RCC 7860 (cell line): Measurements from ENCODE around the gene PXDN.
A peak's percentile ranks its signal among the peaks of the same experiment; 100 is the strongest.
"Not testable (repeated sequence)": the region's sequence is repeated elsewhere in the genome, so short reads cannot be mapped to it uniquely, and the experiment has no call there.

ENCODE experiments used
- DNase-seq: peaks from one replicate; pipeline ENCODE4 v3.0.0-alpha.2; 2015; ENCODE audit warnings: low spot score
- FAIRE-seq: peaks from 2 replicates; lab custom pipeline; 2012; peaks lifted over from hg19 to GRCh38; lab: Jason Lieb, UNC

The PXDN gene

DNA sequence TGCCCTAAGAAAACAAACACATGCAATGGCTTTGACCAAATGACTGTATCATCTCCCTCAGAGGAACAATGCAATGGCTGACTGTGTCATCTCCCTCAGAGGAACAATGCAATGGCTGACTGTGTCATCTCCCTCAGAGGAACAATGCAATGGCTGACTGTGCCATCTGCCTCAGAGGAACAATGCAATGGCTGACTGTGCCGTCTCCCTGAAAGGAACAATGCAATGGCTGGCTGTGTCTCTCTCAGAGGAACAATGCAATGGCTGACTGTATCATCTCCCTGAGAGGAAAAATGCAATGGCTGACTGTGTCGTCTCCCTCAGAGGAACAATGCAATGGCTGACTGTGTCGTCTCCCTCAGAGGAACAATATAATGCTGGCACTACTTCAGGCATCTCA lies 122.3 kb downstream of the PXDN start:
- FAIRE-seq, DNase-seq: not testable (repeated sequence)

DNA sequence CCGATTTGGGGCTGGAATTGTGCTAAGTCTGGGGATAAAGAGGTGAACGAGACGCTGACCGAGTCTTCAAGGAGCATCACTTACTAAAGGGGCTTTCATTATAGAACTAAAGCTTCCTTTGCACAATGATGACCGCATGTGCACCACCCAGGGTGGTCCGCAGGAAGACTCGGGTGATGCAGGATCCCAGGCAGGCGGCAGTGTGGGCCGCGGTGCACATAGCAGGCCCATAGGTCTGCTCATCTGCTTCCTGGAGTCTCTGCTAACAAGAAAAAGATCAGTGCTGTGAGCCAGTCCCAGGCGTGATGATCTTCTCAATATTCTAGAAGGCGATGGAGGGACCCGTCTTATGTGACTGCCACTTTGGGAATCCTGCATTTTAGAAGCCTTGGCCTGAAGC lies 122.8 kb downstream of the PXDN start:
- DNase-seq (no peak), FAIRE-seq (no peak)

DNA sequence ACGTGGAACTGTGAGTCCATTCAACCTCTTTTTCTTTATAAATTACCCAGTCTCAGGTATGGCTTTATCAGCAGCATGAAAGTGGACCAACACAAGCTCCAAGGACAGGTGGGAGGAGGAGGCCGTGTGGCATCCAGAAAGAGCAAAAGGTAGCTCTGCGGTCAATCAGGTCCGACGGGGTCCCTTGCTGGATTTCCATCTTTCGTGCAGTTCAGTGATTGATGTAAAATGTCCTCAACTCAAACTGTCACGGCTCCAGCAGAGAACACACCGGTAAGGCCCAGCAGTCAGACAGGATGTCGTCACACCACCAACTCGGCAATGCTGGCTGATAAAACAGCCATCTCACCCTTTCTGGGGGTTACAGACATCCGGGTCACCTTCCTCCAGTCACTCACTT lies 123.3 kb downstream of the PXDN start:
- FAIRE-seq: no peak
- DNase-seq: no peak

DNA sequence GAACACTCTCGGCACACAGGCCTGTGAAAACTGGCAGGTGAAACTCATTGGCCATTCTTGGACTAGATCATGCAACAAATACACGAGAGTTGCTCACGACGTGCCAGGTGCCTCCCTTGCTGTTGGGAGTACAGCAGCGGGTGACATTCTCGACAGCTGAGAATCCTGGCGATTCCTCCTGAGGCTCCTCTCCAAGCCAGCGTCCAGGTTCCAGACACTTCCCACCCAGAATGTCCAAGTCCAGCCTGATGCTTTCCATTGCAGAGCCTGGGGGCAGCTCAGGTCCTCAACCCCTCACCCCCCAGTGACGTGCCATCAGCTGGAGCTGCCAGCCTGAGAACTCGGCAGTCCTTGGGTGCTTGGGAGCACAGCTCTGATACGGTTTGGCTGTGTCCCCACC lies 124.2 kb downstream of the PXDN start:
- FAIRE-seq (no peak), DNase-seq (no peak)

DNA sequence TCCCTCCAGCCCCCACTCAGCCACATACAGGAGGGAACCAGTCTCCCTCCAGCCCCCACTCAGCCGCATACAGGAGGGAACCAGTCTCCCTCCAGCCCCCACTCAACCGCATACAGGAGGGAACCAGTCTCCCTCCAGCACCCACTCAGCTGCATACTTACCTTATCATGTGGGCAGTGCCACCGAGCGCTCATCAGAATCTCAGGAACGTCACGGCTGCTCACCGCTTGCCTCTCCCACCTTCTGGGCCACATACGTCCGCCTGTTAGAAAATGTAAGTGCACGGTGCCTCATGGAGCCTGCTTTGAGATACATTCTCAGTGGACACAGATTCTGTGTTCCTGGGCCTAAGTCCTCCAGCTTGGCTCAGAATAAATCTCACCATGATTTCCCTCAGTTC lies 124.8 kb downstream of the PXDN start:
- DNase-seq (no peak), FAIRE-seq (no peak)

DNA sequence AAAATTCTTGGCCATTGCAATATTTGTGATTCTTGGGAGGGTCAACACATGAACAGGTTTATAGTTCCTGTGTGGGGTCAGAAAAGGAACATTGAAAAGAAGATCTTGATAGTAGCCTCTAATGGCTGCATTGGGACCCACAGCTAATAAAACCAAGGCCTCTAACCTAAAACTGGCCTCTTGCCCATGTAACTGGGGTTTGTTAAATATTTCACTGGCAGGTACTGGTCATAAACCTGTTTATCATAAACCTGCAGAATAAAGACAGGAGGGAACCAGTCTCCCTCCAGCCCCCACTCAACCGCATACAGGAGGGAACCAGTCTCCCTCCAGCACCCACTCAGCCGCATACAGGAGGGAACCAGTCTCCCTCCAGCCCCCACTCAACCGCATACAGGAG lies 125.3 kb downstream of the PXDN start:
- DNase-seq (no peak), FAIRE-seq (no peak)

DNA sequence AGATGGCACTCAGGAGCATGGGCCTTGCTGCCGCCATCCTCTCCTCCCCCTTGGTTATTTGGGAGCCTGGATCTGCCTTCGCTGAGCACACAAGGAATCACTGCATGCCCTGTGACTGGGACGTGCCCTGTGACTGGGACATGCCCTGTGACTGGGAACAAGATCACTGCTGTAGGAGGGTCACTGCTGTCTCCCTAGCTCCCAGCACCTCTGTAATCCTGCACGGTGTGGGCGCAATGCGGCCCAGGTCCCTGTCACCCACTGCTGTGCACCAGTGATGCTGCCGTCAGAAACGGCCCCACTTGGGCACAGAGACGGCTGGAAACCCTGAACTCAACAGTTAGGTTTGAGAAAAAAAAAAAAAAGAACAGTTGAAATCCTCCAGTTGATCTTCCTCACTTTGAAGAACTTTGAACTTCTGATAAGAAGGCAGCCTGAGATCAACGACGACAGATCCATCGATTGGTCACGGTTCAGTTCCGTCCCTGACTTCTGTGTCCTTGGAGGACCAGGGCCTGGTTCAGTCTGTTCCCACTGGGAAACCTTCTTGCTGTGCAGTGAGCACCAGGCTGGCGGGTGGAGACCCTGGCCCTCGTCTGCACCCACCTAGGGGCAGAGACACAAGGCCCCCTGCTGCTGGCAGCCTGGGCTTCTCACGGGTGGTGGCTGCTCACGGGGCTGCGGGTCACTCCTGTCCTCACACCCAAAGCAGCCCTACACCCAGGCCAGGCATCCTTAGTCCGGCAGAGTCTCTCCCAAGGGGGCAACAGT lies 125.9 kb downstream of the PXDN start:
- no peak for FAIRE-seq
- no peak for DNase-seq

DNA sequence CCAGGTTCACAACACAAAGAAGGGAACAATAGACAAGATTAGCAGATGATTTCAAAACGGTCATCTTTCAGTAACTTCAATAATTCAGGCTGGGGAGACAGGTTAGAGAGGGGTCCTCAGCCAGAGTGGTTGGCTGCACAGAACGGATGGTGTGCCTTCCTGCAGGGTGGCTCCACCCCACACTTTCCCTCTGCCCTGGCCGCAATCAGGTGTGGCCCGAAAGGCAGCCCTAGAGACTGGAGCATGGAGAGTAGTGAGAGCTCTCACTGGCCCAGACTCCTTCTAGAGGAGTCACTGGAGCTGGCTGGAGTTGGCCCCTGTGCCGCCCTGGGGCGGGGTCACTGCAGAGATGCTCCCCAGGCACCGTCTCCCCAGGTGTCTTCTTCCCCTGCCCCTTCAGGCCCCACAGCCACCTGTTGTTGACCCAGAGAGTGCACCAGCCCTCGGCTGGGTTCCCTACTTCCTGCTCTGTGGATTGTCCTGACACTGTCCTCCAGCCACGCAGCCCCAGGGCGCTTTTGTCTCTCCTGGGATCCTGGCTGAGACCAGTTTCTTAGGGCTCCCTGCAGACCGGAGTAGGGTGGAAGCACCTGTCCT lies 126.8 kb downstream of the PXDN start:
- no peak for DNase-seq
- no peak for FAIRE-seq

DNA sequence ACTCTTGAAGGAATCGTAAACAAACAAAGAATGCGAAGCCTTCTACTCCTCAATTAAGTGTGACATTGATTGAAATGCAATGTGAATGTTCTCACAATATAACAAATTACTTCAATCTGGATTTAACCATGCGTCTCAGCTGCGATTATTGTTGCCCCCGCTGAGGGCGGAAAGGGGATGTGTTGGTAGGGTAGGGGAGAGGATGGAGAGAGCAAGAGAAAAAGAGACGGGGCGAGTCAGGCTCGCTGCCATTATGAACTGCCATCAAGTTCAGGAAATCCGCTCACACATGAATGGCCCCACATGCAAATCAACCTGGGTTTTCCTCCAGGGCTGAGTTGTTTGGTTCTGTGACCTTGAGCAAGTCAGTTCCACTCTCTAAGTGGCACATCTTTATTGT lies 129.8 kb downstream of the PXDN start:
- DNase-seq: no peak
- no peak for FAIRE-seq

DNA sequence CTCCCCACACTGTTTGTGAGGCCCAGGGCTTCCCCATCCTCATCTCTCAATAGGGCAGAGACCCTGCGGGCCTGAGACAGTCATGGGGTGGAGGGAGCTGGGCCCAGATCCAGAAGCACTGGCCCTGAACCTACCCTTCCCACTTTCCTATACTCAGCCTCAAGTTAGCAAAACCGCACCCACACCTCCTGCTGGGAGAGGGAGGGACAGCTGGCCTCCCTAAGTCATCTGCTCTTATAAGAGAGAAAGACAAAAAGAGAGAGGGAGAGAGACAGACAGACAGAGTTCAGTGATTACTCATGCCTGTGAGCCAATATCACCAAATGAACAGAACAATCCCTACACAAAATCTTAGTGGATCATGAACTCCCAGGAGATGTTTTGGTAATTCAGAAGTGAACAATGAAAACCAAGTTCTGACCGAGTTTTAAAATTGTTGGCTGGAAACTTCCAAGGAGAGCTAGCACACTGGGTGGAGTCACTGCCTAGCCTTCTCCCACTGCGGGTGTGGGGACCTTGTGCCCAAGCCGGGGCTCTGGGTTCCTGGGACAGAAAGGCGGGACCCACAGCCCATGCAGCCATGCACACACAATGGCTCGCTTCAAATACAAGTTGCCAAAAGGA lies 130.5 kb downstream of the PXDN start:
- FAIRE-seq (peak; percentile 83), DNase-seq (peak; percentile 85)

DNA sequence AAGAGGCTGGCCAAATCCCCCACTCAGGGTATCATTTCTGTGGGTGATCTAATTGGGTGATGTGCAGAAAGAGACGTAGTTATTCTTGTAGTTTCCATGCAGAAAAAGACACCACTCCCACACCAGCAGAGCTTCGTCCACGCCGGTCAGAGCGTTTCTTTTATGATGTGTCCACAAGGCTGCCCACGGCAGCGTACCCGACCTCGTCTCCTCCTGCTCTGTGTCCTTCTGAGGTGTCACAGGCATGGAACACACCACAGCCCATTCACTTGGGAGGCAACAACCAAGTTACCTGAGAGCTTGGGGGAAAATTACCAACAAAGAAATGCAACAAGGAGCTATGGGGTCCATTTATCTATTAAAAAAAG lies 131.3 kb downstream of the PXDN start:
- DNase-seq: no peak
- FAIRE-seq: no peak

DNA sequence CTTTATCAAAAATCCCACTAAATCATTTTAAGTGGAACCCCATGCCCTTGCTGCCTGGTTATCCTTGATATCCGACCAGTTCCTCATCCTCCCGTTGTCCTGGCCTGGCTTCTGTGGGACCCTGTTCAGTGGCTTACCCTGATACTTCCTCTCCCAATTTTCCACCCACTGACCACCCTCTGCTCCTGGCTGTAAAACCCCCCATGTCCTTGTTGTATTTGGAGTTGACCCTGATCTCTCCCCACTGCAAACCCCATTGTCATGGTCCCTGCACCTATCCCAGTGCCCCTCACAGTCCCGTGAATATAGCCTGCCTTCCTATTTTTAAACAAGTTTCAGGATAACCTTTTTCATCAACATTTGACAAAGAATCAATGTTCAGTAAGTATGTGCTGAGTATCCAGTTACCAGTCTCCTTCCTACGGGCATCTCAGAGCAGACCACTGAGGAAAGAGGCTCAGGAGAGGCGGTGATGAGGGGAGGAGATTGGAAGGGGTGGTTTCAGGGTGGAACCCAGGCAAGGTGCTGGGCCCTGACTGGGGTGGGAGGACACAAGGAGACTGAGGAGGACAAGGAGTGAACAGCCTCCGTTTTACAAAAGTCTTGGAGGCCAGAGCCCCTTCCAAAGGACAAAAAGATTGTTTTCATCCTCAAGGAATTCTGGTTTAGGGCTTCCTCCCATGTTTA lies 131.8 kb downstream of the PXDN start:
- DNase-seq (no peak), FAIRE-seq (no peak)

DNA sequence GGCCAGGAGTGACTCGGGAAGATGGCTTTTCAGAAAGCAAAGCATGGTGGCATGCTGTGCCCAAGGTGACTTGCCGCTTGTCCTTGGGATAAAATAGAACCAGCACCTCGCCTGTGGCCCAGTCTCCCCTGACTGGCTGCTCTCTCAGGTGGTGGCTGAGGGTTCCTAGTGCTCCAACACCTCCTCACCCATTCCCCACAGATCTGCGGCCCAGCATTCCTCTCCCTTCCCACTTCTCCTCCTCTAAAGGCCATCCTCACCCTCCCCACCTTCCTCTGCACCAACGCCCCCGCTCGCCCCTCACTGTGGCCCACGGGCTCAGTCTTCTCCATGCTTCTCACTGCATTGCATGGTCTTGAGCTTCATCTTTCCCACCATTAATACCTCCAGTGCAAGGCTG lies 132.4 kb downstream of the PXDN start:
- DNase-seq: no peak
- no peak for FAIRE-seq

DNA sequence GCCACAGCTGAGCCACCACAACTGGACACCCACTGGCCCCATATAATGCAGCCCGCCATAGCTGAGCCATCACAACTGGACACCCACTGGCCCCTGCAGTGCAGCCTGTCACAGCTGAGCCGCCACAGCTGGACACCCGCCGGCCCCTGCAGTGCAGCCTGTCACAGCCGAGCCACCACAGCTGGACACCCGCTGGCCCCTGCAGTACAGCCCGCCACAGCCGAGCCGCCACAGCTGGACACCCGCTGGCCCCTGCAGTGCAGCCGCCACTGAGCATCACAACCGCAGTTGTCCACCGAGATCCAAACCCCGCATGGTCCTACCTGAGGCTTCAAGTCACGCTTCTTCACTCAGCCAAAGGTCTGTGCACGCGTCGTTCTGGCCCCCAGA lies 134.2 kb downstream of the PXDN start:
- no peak for FAIRE-seq
- DNase-seq: no peak

DNA sequence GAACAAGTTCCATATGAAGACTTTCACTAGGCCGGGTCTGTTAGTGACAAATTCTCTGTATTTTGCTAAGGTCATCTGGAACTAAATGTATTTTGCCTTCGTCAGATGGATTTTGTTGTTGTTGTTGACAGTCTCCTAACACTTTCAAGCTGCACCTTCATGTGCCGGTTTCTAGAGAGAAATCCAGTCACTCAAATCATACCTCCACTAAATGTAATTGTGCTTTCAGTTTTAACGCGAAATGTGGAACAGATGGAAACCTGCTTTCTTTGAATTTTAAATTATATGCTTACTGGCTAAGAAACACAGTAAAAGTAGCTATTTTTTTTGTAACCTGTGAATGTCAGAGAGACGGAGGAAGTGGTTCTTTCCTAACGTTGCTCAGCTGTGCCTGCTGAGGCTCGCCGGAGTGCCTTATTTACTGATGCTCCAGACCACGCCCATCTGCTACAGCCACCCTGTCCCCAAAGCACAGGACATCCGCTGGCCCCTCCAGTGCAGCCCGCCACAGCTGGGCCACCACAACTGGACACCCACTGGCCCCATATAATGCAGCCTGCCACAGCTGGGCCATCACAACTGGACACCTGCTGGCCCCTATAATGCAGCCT lies 134.7 kb downstream of the PXDN start:
- DNase-seq (no peak), FAIRE-seq (no peak)

DNA sequence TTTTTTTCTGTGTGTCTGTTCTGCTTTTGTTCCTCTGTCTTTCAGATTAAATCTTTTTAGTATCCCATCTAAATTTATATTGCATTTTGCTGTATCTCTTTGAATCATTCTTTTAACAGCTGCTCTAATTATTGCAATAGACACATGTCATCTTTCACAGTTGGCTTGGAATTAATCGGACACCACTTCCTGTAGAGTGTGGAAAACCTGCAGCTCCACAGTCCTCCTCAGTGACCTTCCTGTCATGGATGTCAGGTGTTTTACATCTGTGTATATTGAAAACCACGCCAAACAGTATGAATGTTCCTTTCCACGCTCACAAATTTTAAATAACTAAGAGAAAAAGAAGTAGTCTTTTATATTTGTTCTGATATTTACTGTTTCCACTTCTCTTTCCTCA lies 135.3 kb downstream of the PXDN start:
- DNase-seq (no peak), FAIRE-seq (no peak)

DNA sequence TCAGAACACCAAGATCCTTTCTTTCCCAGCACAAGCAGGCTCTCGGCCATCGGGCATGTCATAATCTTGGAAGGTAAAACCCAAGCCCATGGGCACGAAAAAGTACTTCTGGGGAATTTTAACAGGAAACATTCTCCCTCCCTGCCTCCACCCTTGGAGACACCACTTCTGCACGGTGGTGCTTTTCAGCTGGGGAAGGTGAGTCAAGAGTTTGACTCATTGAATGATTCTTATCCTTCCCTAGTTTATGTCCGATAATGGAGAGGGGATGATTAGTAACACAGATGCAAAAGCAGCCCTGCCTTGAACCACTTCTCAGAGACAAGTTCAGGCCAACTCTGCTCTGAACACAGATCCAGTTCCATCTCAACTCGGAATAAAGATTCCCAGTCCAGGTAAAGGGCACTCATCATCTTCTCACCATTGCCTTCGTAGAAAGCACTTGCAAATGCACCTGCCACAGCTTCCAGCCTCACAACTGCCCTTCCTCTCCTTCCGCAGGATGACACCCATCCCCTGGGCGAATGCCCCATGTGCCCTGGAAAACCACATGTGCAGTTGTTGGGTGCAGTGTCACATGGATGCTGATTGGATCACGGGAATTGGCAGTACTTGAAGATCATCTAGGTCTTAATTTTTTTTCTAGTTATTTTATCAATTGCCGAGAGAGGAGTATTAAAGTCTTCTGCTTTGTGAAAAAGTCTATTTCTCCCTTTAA lies 136.2 kb downstream of the PXDN start:
- FAIRE-seq (peak; percentile 45), DNase-seq (peak; percentile 66)

DNA sequence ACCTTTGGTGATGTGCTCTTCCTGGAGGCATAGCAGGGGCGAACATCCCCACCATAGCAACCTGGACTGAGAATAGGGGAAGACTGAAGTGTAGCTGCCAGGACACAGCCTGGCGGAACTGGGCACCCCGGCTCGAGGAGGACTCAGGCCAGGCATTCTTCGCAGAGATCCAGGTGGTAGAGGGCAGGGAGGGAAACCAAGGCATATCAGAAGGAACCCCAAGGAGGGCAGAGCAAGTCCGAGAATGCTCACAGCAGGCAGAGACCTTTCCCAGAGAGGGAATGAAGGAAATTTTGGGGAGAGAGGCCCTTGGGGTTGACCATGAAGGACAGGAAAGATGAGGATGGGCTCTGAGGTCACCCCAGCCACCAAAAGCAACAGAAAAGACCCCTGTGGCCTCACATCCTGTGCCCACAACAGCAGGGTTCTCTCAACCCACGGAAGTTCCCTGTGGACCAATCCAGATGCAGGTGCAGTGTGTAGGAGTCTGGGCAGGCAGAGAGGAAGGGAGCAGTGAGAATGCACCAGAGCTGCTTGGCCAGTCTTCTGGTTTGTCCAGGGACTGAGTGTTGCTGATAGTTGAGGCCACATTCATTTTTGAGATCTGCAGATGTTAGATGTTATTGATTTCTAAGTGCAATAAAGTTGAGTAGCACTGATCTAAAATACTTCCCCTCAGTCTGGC lies 136.9 kb downstream of the PXDN start:
- DNase-seq (no peak), FAIRE-seq (no peak)

DNA sequence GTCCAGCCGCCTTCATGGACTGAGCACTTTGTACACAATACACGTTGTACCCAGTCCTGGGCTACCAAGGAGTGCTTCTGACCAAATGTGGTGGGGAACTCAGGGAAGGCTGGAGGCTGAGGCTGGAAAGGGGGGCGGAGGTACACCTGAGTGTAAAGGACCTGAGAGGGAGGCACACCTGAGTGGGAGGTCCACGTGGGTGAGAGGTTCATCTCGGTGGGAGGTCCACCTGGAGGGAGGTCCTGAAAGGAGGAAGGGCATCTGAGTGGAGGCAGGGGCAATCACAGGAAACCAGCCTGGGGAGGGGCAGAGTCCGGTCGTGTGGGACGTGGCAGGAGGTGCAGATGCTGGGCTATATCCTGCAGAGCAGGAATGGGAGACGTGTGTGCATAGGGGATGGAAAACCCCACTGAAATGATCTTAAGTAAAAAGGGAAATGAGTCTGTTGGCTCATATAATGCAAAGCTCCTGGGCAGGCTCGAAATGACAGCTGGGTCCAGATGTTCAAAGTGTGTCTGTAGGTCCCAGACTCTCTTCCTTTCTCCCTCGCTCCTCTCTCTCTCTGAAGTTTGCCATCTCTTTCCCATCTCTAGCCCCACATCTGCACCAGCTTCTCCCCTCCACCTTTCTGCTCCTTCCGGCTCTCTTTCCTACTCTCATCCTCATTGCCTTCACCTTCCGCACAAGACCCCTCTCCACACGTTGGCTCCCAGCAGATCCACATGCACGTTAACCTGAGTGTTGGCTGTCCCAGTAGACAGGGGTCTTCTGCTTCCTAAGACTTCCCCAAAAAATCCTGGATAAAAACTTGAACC lies 137.7 kb downstream of the PXDN start:
- DNase-seq (no peak), FAIRE-seq (no peak)

DNA sequence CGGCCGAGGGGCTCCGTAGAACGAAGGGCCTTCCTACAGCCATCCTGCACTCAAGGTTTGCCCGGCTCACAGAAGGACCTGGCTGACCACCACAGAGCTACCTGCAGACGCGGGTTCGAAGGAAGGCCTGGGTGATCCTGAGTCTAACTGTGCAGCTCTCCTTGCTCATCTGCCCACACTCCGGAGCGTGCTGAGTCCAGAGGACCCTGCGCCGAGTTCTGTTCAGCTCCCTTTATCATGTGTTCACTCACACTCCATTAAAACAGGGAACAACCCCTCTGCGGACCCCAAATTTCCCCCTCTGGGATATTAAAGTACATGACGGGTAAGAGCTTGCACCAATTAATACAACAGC lies 138.3 kb downstream of the PXDN start:
- no peak for DNase-seq
- no peak for FAIRE-seq
